K562 (cell line): ENCODE data around the gene ZNF584.

Experiments used
- CCAR2 ChIP-seq: fragments of 200-400 bp; formaldehyde crosslinking; IDR thresholded peaks from 2 replicates; pipeline ENCODE4 v1.6.1; 2017; ENCODE audit warnings: mild to moderate bottlenecking, low read depth, low read length
- ELF2 ChIP-seq: fragments of 250-450 bp; sonication (Bioruptor Pico); IDR thresholded peaks from 2 replicates; pipeline ENCODE4 v1.5.0; 2021; ENCODE audit warnings: mild to moderate bottlenecking
- FOS ChIP-seq: IDR thresholded peaks from 3 replicates; pipeline ENCODE4 v1.6.1; 2011; ENCODE audit not compliant: insufficient read length; ENCODE audit errors: extremely low read depth
- PHB2 ChIP-seq: fragments of 450-650 bp; IDR thresholded peaks from 2 replicates; pipeline ENCODE4 v1.6.1; 2017; ENCODE audit warnings: low read depth
- SP2 ChIP-seq: IDR thresholded peaks from 2 replicates; pipeline ENCODE4 v1.6.1; 2011; ENCODE audit warnings: mild to moderate bottlenecking, low read depth, low read length, moderate library complexity; ENCODE audit not compliant: poor library complexity, severe bottlenecking; ENCODE audit errors: extremely low read depth
- TBP ChIP-seq: optimal IDR thresholded peaks from 2 replicates; pipeline ENCODE3; 2011; ENCODE audit warnings: low read depth, low read length, improper control_type of control experiment
- ZNF717 ChIP-seq: fragments of 250-450 bp; sonication (Bioruptor Pico); IDR thresholded peaks from 2 replicates; pipeline ENCODE4 v1.5.0; 2021
- TF ChIP-seq, protein P1 (sequence below), 3 experiments: IDR thresholded peaks in 2 of 3; conservative IDR thresholded peaks in 1 of 3; 2 replicates each; pipeline ENCODE4 v1.5.1; 2011 to 2012; ENCODE audit warnings: low read length in 3 of 3, mild to moderate bottlenecking in 3 of 3, control low read depth in 2 of 3, improper control_type of control experiment in 1 of 3, inconsistent platforms in 1 of 3, low read depth in 1 of 3, mixed read lengths in 1 of 3, moderate library complexity in 1 of 3; ENCODE audit not compliant: insufficient read depth in 2 of 3

- TF ChIP-seq, protein P1, sequence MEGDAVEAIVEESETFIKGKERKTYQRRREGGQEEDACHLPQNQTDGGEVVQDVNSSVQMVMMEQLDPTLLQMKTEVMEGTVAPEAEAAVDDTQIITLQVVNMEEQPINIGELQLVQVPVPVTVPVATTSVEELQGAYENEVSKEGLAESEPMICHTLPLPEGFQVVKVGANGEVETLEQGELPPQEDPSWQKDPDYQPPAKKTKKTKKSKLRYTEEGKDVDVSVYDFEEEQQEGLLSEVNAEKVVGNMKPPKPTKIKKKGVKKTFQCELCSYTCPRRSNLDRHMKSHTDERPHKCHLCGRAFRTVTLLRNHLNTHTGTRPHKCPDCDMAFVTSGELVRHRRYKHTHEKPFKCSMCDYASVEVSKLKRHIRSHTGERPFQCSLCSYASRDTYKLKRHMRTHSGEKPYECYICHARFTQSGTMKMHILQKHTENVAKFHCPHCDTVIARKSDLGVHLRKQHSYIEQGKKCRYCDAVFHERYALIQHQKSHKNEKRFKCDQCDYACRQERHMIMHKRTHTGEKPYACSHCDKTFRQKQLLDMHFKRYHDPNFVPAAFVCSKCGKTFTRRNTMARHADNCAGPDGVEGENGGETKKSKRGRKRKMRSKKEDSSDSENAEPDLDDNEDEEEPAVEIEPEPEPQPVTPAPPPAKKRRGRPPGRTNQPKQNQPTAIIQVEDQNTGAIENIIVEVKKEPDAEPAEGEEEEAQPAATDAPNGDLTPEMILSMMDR (IDR thresholded peaks at IDR 0.05 in 2 of 3, conservative IDR thresholded peaks at IDR 0.05 in 1 of 3; ENCODE audit: insufficient read depth in 2 of 3, low read depth in 1 of 3, low read length in 3 of 3) = no peak
- TF ChIP-seq ZNF717 (CRISPR knock-in tag) = no peak
- no peak for TF ChIP-seq ELF2 (CRISPR knock-in tag)
- no peak for TF ChIP-seq FOS
- TF ChIP-seq TBP = no peak
- no peak for TF ChIP-seq PHB2
- TF ChIP-seq SP2 = no peak
- TF ChIP-seq CCAR2 = no peak
Measured at GRCh38 chr19:58397533-58398037, 10.9 kb upstream of the ZNF584 start.
